NCI-H1105 treated with DMSO at 0.1 percent for 48 hours (cell line): ENCODE data around the gene PDE3B.
"Not testable (repeated sequence)": the region's sequence is repeated elsewhere in the genome, so short reads cannot be mapped to it uniquely, and the experiment has no call there.

ENCODE experiments used
- DNase-seq: peaks from one replicate; lab custom pipeline; 2025; lab: John Stamatoyannopoulos, UW

The PDE3B gene

DNA sequence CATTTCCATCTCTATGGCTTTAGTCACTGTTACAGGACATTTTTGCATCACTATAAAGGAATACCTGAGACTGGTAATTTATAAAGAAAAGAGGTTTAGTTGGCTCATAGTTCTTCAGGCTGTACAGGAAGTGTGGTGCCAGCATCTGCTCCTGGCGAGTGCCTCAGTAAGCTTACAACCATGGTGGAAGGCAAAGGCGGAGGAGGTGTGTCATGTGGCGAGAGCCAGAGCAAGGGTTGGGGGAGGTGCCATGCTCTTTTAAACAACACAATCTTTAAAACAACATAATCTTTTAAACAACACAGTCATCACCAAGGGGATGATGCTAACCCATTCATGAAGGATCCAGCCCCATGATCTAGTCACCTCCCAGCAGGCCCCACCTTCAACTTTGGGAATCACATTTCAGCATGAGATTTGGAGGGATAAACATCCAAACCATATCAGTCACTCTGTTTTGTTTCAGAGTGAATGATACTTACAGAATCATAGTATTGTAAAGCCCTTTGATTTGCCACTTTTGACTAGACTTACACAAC lies 103.3 kb downstream of the PDE3B start:
- no peak for DNase-seq

- no peak for DNase-seq
These were observed 104.5 kb downstream of the PDE3B start for GRCh38 chr11:14748090-14748489.

- no peak for DNase-seq
These were observed 107.3 kb downstream of the PDE3B start for GRCh38 chr11:14750911-14751310.

DNA sequence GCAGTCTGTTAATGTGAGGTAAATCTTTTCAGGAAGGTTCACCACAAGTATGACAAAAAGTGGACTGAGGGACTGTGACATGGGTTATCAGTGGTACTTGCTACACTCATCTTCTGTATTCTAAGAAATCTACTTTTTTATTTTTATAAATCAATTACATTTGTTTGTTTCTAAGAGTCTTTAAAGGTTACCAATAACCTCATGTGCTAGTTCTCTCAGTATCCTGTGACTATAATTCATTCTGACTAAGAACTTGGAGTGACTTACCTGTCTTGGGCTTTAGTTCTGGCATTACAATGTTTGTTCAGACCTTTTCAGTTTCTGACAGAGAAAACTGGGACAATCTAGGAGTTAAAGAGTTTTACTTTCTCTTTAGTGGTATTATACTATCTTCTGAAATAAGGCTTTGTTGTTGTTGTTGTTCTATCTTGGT lies 108.4 kb downstream of the PDE3B start:
- DNase-seq: no peak

DNA sequence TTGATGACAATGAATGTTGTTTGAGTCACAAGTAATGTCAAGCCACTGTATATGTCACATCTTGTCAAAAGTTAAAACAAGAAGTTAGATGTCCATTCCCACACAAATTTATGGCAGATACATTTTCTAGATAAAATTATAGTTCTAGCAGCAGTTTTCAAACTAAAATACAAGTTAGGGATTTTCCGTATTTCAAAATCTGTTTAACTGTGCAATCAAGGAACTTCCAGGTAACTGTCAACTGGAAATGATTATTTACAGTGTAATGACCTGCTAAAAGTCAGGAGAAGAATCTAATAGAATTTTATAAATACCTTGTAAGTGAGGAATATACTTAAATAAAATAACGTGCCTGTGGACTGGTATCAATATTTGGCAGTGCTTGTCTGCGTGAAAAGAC lies 111.5 kb downstream of the PDE3B start:
- DNase-seq: no peak

- DNase-seq: no peak
These were observed 112.7 kb downstream of the PDE3B start for GRCh38 chr11:14756349-14756748.

DNA sequence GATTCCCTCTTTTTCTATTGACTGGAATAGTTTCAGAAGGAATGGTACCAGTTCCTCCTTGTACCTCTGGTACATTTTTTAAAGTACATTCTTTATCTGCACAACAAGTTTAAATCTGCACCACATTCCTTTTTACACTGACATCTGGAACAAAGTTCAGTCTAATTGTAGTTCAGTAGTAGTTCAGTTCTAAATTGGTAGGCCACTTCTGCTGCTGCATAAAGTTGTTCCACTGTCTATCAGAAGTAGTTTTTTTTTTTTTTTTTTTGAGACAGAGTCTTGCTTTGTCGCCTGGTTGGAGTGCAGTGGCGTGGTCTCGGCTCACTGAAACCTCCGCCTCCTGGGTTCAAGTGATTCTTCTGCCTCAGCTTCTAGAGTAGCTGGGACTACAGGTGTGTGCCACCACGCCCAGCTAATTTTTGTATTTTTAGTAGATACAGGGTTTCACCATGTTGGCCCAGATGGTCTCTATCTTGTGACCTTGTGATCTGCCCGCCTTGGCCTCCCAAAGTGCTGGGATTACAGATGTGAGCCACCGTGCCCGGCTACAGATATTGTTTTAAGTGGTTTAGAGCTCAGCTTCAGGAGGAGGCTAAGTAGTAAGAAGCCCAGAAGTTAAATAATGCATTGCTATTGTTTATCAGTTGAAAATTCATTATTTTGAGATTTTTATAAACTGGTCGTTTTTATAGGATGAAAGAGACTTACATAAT lies 115.9 kb downstream of the PDE3B start:
- DNase-seq: not testable (repeated sequence)

DNA sequence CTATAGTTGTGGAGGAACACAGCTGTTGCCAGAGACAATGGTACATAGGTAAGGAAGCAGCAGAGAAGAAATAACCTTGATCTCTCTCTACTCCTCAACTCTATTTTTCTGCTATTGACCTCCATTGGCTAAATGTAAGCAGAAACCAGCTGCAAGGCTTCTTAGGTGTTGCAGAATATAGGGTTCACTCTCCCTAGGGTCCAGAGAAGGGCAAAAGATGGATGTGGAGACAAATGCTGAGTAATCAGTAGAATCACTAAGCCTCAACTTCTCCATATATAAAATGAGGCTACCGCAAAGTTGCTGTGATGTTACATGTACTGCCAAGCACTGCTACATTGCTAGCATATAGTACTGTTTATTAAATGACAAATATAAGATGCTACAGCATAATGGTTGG lies 120.6 kb downstream of the PDE3B start:
- DNase-seq: no peak

GRCh38 chr11:14764579-14765527 lies 121.2 kb downstream of the PDE3B start:
- DNase-seq: no peak

GRCh38 chr11:14766585-14766984 lies 123.0 kb downstream of the PDE3B start:
- DNase-seq: no peak

DNA sequence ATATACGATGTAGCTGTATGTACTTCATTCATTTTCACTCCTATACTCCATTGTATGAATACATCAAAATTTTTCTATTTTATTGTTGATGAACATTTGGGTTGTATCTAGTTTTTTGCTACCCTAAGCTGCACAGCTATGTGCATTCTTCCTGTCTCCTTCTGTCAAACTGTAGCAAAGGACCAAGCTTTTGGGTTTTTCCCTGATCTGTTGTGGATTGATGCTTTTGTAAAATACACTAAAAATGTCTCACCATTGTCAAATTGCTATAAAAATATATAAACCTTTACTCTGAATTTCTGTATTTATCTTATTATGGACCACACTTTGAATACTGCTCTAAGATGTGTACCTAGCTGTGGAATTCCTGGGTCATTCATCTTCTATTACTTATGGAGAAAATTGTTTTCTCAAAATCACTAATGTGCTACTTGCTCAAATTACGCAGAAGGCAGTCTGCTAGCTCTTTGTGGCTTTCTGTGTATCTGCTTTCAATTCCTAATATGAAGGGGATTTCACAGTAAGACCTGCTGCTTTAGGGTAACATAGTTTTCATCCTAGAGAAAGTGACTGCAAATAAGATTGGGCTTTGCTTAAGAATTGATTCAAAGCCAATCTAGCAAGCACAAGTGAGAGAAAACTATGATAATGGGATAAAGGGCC lies 125.1 kb downstream of the PDE3B start:
- no peak for DNase-seq

DNA sequence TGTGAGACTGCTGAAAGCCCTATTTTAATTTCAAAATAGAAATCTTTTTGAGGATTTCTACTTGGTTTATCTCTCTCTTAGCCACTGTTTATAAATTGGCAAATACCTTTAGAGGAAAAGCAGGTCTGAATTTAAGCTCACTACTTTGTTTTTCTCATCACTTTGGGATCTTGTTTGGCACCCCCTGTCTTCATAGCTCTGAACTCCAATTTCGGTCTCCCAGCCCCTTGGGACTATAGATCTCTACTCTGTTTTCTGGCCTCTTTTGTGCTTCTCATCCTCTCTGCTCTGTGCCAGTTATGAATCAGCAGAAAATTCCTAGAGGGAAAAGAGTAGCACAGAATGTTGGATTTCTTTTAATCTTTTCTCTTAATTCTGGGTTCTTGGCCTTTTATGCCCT lies 130.2 kb downstream of the PDE3B start:
- no peak for DNase-seq

DNA sequence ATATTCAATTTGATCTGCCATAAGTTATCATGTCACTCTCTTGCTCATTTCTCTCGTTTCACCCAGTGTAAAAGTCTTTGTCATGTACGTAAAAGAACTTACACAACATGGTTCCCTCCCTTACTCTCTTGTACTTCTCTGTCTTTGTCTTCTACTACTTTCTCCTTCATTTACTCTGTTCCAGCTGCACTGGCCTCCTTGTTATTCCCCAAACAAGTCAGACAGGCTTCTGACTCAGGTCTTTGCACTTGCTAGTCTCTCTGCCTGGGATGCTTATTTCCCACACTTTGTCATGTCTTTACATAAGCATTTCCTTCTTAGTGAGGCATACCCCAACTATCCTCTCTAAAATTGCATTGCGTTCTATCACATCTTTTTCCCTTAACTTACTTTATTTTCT lies 131.1 kb downstream of the PDE3B start:
- DNase-seq: no peak

GRCh38 chr11:14775897-14776296 lies 132.3 kb downstream of the PDE3B start:
- no peak for DNase-seq

GRCh38 chr11:14778460-14778859 lies 134.9 kb downstream of the PDE3B start:
- not testable (repeated sequence) for DNase-seq

GRCh38 chr11:14783788-14784187 lies 140.2 kb downstream of the PDE3B start:
- DNase-seq: no peak

- DNase-seq: no peak
These were observed 140.6 kb downstream of the PDE3B start for GRCh38 chr11:14784230-14784629.

DNA sequence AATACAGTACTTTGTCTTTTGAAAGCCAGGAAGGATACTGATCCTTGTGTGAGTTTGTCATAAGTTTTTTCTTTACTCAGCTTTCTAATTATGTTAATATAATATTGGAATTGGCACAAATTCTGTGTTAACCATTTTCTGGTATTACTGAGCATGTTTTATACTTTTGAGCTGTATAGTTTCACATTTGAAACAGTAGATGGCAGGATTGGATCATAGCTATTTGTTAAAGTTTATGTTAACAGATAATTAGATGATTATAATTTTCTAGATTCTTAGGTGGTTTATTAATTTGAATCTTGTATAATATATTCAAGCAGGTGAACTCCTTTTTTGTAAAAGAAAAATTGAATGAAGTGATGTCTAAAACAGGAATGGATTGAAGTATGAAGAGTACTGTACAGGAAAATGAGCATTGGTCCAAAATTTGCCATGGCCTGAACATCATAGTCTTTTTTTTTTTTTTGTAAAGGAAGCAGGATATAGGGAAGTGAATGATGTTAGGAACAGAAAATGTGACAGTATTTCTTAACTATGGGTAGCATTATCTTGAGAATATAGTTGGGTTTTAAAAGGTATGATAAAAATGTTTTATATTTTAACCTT lies 146.4 kb downstream of the PDE3B start:
- DNase-seq: peak; percentile 33

DNA sequence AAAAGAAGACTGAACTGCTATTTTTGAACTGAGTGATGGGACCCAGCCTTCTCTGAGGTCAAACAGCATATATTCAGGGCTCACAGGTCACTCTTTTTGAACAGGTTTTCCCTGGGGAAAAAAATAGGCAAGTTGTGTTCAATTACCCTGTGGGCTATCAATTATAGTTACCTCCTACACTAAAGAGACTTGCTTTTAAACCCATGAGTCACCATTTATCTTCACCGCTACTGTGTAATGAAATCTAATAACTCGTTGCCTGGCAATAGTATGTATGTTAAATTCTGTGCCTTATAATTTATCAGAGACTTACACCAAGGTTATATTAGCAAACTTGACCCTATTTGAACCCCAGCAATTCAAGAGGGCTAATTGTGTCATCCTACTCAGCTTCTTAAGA lies 149.9 kb downstream of the PDE3B start:
- DNase-seq: no peak

- DNase-seq: not testable (repeated sequence)
These were observed 152.4 kb downstream of the PDE3B start for GRCh38 chr11:14796028-14796427.

DNA sequence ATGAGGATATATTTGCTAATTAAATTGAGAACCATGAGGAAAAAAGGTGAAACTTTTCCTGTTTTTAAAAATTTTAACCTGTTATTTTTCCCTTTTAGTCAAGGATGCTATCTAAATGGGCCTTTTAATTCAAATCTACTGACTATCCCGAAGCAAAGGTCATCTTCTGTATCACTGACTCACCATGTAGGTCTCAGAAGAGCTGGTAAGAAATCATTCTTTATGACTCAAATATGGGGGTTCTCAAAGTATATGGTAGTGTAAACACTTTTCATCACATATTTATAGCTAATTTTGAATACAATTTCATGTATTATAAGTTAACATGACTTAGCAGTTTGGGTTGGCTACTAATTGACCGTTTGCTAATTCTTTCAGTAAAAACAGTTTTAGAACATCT lies 160.2 kb downstream of the PDE3B start:
- no peak for DNase-seq

DNA sequence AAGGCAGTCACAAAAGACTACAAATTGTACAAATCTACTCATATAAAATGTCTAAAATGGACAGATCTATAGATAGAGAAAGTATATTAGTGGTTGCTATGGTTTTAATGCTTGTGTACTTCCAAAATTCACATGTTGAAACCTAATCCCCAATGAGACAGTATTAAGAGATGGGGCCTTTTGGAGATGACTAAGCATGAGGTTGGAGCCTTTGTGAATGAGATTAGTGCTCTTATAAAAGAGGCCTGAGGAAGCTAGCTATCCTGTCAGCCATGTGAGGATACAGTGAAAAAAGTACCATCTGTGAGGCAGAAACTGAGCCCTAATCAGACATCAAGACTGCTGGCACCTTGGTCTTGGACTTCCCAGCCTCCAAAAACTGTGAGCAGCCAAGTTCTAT lies 165.9 kb downstream of the PDE3B start:
- no peak for DNase-seq
